ENCODE data around the gene RTN4R.

- TF ChIP-seq EZH2 (IDR thresholded peaks at IDR 0.05; ENCODE audit: low read length, missing control alignments) (no peak), CTCF (conservative IDR thresholded peaks at IDR 0.05 in 1 of 2, IDR thresholded peaks at IDR 0.05 in 1 of 2; ENCODE audit: low read depth in 1 of 2, low read length in 2 of 2) (no peak)
These were observed 27.7 kb downstream of the RTN4R start for GRCh38 chr22:20240447-20240764.

Measured in fibroblast of lung (primary cell).